Measurements from ENCODE around the gene SLC12A7.

Gene SLC12A7

DNA sequence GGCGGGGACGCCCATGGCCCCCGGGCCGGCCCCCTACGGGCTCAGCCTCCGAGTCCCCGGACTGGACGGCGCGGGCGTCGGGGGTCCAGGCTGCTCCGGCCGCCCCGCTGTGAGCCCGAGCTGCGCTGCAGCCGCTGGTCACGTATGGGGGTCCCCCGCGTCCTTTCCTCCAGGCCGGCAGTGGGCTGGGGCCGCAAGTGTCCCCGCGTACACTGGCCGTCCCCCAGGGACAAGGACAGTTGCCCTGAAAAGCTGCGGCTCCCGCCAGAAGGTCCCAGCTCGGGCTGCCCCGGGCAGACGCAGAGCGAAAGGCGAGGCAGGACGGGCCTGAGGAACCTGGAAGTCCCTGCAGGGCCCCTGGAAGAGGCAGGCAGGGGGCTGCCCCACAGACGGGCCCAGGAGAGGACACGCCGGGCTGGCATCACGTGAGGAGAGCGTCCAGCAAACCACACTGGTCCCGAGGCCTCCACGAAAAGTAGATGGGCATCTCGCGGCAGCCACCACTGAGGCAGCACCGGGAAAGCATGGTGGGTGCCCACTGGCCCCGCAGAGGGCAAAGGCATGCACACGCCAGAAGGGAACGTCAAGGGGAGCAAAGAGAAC lies 106.5 kb downstream of the SLC12A7 start:
- TF ChIP-seq, protein P1, sequence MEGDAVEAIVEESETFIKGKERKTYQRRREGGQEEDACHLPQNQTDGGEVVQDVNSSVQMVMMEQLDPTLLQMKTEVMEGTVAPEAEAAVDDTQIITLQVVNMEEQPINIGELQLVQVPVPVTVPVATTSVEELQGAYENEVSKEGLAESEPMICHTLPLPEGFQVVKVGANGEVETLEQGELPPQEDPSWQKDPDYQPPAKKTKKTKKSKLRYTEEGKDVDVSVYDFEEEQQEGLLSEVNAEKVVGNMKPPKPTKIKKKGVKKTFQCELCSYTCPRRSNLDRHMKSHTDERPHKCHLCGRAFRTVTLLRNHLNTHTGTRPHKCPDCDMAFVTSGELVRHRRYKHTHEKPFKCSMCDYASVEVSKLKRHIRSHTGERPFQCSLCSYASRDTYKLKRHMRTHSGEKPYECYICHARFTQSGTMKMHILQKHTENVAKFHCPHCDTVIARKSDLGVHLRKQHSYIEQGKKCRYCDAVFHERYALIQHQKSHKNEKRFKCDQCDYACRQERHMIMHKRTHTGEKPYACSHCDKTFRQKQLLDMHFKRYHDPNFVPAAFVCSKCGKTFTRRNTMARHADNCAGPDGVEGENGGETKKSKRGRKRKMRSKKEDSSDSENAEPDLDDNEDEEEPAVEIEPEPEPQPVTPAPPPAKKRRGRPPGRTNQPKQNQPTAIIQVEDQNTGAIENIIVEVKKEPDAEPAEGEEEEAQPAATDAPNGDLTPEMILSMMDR (IDR thresholded peaks at IDR 0.05; ENCODE audit: insufficient read depth, low read length, missing control alignments): no peak
- DNase-seq (ENCODE audit: low read depth, low spot score): no peak
- H3K4me3 ChIP-seq (ENCODE audit: low read depth, low read length): no peak overlapping the region
- ChIA-PET CTCF (interaction anchor here (1.1 kb wide), 1 partner anchor 49 kb away, joined by 3 read pairs; no protein-coding TSS in a partner anchor), POLR2A (no interaction called here)

DNA sequence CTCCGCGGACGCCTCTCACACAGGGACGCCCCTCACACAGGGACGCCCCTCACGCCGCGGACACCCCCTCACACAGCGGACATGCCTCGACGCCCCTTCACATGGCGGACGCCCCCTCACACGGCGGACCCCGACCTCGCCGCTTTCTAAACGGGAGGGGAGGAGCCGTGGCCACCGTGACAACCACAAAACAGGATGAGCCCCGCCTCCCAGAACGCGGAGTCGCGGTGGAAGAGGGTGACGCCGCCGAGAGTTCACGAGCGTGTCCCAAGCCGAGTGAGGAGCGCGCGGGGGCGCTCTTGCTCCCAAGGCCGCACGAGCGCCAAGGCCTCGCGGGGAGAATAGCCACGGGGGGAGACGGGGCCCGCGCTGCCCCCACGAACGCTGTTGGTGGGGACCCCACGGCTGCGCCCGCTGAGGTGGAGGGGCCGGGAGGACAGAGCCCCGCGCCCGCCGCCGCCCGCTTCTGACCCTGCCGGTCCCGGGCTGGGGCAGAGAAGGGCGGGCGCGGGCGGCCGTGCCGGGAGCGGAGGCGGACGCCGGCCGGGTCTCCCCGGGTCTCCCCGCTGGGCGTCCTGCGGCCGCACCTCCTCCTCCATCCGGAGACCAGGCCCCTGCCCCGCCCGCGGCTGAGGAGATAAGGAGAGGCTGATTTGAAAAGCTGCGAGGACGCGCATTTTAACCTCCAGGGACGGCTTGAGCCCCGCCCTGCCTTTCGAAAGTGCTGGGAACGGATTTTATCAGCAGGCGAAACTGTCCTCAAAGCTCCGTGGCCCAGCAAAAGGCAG lies 107.2 kb downstream of the SLC12A7 start:
- TF ChIP-seq, protein P1 (IDR thresholded peaks at IDR 0.05; ENCODE audit: insufficient read depth, low read length, missing control alignments): no peak
- DNase-seq (ENCODE audit: low read depth, low spot score): no peak
- POLR2A ChIA-PET: no interaction called here
- no peak overlapping the region for H3K4me3 ChIP-seq (ENCODE audit: low read depth, low read length)
- CTCF ChIA-PET: interaction anchor here (1.1 kb wide), 1 partner anchor 48 kb away, joined by 3 read pairs; no protein-coding TSS in a partner anchor

DNA sequence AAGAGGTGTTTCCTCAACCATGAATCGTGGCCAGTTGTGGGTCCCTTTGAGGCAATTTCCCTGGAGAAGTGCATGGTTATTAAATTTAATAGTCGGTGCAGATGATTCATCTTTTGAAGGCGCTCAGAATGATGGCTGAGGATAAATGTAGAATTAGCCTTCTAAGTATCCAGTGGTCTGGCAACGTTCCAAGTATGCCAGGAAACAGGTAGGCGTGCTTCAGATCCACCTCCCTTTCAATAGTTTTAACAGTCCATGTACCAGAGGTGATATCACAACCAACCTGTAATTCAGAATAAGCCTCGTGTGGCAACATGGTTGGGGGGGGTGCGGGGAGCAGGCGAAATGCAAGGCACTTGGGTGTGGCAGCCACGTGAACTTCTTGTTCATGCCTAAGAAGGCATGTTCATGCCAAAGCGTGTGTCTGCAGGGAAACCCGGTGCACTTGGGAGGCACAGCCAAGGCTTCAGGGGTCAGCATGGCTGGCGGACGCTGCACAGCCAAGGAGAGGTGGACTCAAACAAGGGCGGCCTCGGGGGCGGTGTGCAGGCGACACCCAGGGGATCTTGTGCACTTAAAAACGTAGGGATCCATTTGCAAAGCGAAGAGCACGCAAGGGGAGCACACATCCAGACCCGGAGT lies 108.4 kb downstream of the SLC12A7 start:
- TF ChIP-seq, protein P1 (IDR thresholded peaks at IDR 0.05; ENCODE audit: insufficient read depth, low read length, missing control alignments): no peak
- ChIA-PET POLR2A (no interaction called here), CTCF (no interaction called here)
- DNase-seq (ENCODE audit: low read depth, low spot score): no peak
- H3K4me3 ChIP-seq (ENCODE audit: low read depth, low read length): no peak overlapping the region

DNA sequence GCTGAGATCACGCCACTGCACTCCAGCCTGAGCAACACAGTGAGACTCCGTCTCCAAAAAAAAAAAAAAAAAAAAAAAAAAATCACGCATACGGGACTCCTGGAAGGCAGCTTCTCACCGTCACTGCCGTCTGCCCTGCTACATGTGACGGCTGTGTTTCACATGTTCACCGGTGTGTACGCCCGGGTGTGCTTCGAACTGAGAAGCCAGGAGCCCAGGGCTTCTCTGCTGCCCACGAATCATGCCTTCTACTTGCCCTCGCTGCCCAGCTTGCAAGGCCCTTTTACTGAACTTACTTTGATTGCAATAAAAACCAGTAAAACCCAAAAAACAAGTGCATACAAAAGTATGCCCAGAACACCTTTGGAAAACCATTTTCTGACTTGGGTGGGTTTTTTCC lies 109.0 kb downstream of the SLC12A7 start:
- ChIA-PET CTCF (no interaction called here), POLR2A (no interaction called here)
- DNase-seq (ENCODE audit: low read depth, low spot score): no peak
- TF ChIP-seq, protein P1 (IDR thresholded peaks at IDR 0.05; ENCODE audit: insufficient read depth, low read length, missing control alignments): no peak
- H3K4me3 ChIP-seq (ENCODE audit: low read depth, low read length): no peak overlapping the region

DNA sequence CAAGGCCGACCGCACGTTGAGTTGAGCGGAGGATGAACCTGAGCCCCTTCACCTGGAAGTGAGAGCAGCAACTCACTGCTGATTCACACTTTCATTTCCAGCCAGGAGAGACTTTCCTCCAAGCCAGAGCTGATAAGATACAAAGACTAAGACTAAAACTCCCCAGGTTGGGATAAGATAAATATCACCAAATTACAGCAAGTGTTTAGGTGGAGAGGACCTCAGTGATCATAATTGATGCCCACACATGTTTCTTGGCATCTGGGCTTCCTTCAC lies 109.7 kb downstream of the SLC12A7 start:
- POLR2A ChIA-PET: no interaction called here
- DNase-seq (ENCODE audit: low read depth, low spot score): no peak
- H3K4me3 ChIP-seq (ENCODE audit: low read depth, low read length): no peak overlapping the region
- TF ChIP-seq, protein P1 (IDR thresholded peaks at IDR 0.05; ENCODE audit: insufficient read depth, low read length, missing control alignments): no peak
- CTCF ChIA-PET: no interaction called here
